Upper lobe of right lung (tissue), 1 donor: ENCODE measurements around the gene FNTB. TPM values are rescaled to one million over a fixed set of nuclear protein-coding genes. Genes with fewer than 3 reads are reported as not detected.
A peak's percentile ranks its signal among the peaks of the same experiment; 100 is the strongest.

Experiments used
- ATAC-seq: fragments of 200-7000 bp; cut with Tn5 transposase; one replicate; pipeline ENCODE4 v1.9.1; 2020; ENCODE audit warnings: mild to moderate bottlenecking, moderate library complexity
- DNase-seq: peaks from one replicate; pipeline ENCODE4 v3.0.0-alpha.2; 2020
- H3K27ac ChIP-seq: fragments of 200-600 bp; one replicate; pipeline ENCODE4 v1.8.0; 2022
- H3K27me3 ChIP-seq: fragments of 200-600 bp; one replicate; pipeline ENCODE4 v1.8.0; 2022; ENCODE audit warnings: mild to moderate bottlenecking
- H3K36me3 ChIP-seq: fragments of 200-600 bp; one replicate; pipeline ENCODE4 v1.8.0; 2022
- H3K4me1 ChIP-seq: fragments of 200-600 bp; one replicate; pipeline ENCODE4 v1.8.0; 2022
- H3K4me3 ChIP-seq: fragments of 200-600 bp; one replicate; pipeline ENCODE4 v1.8.0; 2022; ENCODE audit warnings: mild to moderate bottlenecking
- H3K9me3 ChIP-seq: fragments of 200-600 bp; one replicate; pipeline ENCODE4 v1.8.0; 2022
- intact Hi-C: fragments of 100-400 bp; cut with DNase I; formaldehyde crosslinking; loops from one replicate; pipeline ENCODE4 v1.11.0; 2022
- total RNA-seq: library from RNA; stranded (reverse); fragmentation: NEBNext Ultra II Directional; extraction: Animal tissue kit (Norgen Biotek cat#: 25700); gene quantifications from one replicate; pipeline ENCODE4 v1.2.1, GENCODE V29; 2021
- TF ChIP-seq, protein P1 (sequence below): fragments of 200-600 bp; IDR thresholded peaks from one replicate; pipeline ENCODE4 v1.8.0; 2022; ENCODE audit warnings: antibody characterized with exemption
- donor health status: DM: no; HTN: yes; CAD: no; lungs with severe emphysema.

Gene FNTB
- total RNA-seq, 1 donor from 2014 or later, result 14.2 TPM

DNA sequence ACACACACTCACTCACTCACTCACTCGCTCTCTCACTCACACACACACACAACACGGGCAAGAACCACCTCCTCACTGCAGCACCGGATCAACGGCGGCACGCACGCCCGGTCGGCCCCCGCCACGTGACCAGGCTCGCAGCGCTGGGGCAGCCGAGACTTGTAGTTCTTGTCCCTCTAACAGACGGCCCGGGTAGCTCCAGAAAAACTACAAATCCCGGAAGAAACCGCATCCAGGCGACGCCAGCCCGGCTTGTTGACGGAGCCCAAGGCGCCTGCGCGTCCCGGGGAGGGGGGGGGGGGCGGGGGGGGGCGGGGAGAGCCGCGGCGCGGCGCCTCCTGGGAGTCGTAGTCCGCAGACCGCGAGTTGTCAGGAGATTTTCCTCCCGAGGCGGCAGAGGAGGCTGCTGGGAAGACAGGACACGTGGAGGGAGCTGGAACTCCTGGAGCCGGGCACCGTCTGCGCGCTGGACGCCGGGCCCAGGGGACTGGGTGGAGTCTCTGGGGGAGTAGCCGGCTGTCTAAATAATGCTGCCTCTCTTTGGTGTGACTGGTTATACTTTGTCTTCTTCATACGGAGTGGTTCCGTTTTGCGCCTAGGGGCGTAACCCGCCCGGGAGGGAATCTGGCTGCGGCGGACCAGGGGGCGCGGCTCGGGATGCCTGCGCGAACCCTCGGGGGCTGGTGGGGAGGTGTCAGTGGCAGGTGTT lies 115.9 kb downstream of the FNTB start, which contains the start of gene MAX:
MAX (minus strand) TSS at position 77 of the 709 bp plus-strand sequence. CDS start 178 bp downstream, outside the sequence.
- ATAC-seq, result peak; percentile 96
- Histone ChIP-seq H3K4me3 (peak within 1 kb of the TSS; percentile 88), H3K36me3 (no peaks in the 10 kb centered on the region), H3K4me1 (peaks cover 39% of the 10 kb centered on the region), H3K27ac (peak within 1 kb of the TSS; percentile 95), H3K27me3 (no peaks in the 10 kb centered on the region), H3K9me3 (no peaks in the 10 kb centered on the region)
- TF ChIP-seq, protein P1, sequence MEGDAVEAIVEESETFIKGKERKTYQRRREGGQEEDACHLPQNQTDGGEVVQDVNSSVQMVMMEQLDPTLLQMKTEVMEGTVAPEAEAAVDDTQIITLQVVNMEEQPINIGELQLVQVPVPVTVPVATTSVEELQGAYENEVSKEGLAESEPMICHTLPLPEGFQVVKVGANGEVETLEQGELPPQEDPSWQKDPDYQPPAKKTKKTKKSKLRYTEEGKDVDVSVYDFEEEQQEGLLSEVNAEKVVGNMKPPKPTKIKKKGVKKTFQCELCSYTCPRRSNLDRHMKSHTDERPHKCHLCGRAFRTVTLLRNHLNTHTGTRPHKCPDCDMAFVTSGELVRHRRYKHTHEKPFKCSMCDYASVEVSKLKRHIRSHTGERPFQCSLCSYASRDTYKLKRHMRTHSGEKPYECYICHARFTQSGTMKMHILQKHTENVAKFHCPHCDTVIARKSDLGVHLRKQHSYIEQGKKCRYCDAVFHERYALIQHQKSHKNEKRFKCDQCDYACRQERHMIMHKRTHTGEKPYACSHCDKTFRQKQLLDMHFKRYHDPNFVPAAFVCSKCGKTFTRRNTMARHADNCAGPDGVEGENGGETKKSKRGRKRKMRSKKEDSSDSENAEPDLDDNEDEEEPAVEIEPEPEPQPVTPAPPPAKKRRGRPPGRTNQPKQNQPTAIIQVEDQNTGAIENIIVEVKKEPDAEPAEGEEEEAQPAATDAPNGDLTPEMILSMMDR, result no peak
- intact Hi-C loops, result no loop called here
- peak; percentile 99 for DNase-seq

DNA sequence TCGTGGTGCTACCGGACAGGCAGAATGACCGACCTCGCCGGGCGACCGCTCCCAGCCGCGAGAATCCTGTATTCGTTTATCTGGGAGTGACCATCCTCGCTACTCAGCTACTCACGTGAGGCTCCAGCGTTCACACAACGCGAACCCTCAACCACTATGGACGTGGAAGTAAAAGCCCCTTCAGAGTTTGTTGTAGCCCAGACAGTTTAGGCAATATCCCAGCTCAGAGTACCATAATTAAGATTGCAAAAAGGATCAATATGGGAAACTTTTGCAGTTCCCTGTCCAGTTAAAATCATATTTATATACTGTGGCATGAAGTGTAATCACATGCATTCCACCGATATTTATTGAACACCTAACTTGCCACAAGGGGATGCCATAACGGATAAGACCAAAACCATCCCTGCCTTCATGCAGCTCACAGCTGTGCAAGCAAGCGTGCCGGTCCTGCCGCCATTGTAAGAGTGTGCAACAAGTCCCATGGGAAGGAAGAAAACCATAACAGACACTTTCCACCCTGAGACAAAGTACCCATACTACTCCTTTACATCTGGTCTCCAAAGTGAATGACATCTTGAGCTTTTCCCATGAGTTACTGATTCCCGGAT lies 116.6 kb downstream of the FNTB start:
- intact Hi-C loops, result no loop called here
- ATAC-seq (no peak), DNase-seq (no peak)
- no peaks in the 10 kb centered on the region for H3K27me3 ChIP-seq
- H3K4me1 ChIP-seq, result peaks cover 33% of the 10 kb centered on the region
- no peaks in the 10 kb centered on the region for H3K36me3 ChIP-seq
- no peaks in the 10 kb centered on the region for H3K9me3 ChIP-seq
- TF ChIP-seq, protein P1, result peak; percentile 11
- peak overlapping the region; percentile 69 for H3K4me3 ChIP-seq
- peak overlapping the region; percentile 66 for H3K27ac ChIP-seq

DNA sequence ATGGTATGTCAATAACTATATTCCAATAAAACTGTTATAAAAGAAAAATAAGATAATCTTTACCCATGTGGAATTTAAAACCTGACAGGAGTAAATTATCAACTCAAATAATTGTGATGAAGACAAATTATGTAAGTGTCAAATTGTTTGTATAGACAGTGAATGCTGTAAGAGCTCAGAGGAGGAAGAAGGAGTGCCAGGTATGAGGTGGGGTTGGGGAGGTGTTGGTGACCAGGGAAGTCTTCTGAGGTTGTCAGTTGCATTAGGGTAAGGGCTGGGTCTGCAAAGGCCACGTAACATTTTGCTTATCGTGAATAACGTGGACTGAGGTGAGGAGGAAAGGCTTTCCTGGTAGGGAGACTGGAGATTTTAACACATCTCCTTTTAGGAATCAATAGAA lies 118.1 kb downstream of the FNTB start:
- intact Hi-C loops, result no loop called here
- TF ChIP-seq, protein P1, result no peak

DNA sequence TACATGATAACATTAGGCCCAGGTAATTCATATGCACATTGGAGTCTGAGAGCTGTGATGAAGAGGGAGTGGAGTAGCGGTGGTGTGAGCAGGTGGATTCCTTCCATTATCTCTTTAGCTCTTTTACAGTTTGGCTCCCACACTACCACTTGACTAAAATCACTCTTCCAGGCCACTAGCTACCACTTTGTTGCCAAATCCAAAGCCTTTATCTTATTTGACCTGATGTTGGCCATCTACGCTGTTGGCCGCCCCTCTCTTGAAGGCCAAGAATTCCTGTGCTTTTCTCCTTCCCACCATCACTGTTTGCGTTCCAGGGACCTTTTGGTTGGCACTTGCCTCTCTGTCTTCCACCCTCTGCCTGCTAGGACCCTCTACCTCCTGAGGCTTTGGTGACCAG lies 119.6 kb downstream of the FNTB start:
- TF ChIP-seq, protein P1, result no peak
- H3K36me3 ChIP-seq, result no peaks in the 10 kb centered on the region
- H3K4me1 ChIP-seq, result peaks cover 5% of the 10 kb centered on the region
- no peak for DNase-seq
- ATAC-seq, result no peak
- H3K27me3 ChIP-seq, result no peaks in the 10 kb centered on the region
- no peaks in the 10 kb centered on the region for H3K9me3 ChIP-seq
- H3K27ac ChIP-seq, result no peak overlapping the region
- intact Hi-C loops, result no loop called here
- no peak overlapping the region for H3K4me3 ChIP-seq

More for the DNA sequence above, 118.1 kb downstream of the FNTB start:
- DNase-seq (no peak), ATAC-seq (no peak)
- H3K4me3 ChIP-seq, result no peak overlapping the region
- H3K36me3 ChIP-seq, result no peaks in the 10 kb centered on the region
- H3K4me1 ChIP-seq, result peaks cover 20% of the 10 kb centered on the region
- H3K27ac ChIP-seq, result no peak overlapping the region
- no peaks in the 10 kb centered on the region for H3K27me3 ChIP-seq
- H3K9me3 ChIP-seq, result no peaks in the 10 kb centered on the region

DNA sequence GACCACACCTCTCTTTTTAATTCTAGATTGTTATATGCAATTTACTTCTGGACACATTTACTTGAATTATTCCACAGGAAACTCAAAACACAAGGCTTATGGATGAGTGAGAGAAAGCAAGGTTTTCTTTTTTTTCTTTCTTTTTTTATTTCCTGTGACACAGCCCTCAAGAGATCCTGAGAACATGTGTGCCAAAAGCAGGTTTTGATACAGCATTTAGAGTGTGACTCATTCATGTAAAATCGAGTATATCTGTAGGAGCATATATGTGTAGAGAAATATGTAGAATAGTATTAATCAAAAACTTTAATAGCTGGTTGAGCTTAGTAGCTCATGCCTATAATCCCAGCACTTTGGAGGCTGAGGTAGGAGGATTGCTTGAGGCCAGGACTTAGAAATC lies 120.0 kb downstream of the FNTB start:
- TF ChIP-seq, protein P1, result no peak

More for the DNA sequence above, 120.0 kb downstream of the FNTB start:
- intact Hi-C loops, result no loop called here
- H3K27ac ChIP-seq, result no peak overlapping the region
- DNase-seq (no peak), ATAC-seq (no peak)
- H3K36me3 ChIP-seq, result no peaks in the 10 kb centered on the region
- no peaks in the 10 kb centered on the region for H3K27me3 ChIP-seq
- peaks cover 5% of the 10 kb centered on the region for H3K4me1 ChIP-seq
- H3K9me3 ChIP-seq, result no peaks in the 10 kb centered on the region
- H3K4me3 ChIP-seq, result no peak overlapping the region
